Melanocyte of skin (primary cell): ENCODE measurements around the gene HTATIP2. TPM values are rescaled to one million over a fixed set of nuclear protein-coding genes. Genes with fewer than 3 reads are reported as not detected.

ENCODE experiments used
- total RNA-seq, 2 donors: library from RNA; depleted of rRNA; stranded (reverse); fragments of >200 nt; gene quantifications; 2 replicates each; pipeline ENCODE4 v1.2.3, GENCODE V29; 2012

The HTATIP2 gene
- total RNA-seq: 10 to 100 TPM; 74.0 to 79.6 TPM

GRCh38 chr11:20363500-20364340 lies at the start of gene HTATIP2:
TSS of gene HTATIP2 (plus strand) at chr11:20363714. CDS start at chr11:20364238, 524 bp downstream.

GRCh38 chr11:20387261-20388095 lies 24.0 kb downstream of the HTATIP2 start, which contains the start of gene PRMT3:
TSS of gene PRMT3 (plus strand) at chr11:20387716. CDS start at chr11:20387747, 31 bp downstream.

Other genes with a start within 250 kb of the HTATIP2 start
- gene DBX1, start 203.2 kb upstream of the HTATIP2 start, total RNA-seq: not detected
- 10 to 100 TPM; 19.6 to 31.0 TPM for gene PRMT3, start 24.0 kb downstream of the HTATIP2 start, total RNA-seq
- gene SLC6A5, start 235.9 kb downstream of the HTATIP2 start, total RNA-seq: not detected